Suprapubic skin (tissue), 3 donors: ENCODE data around the gene LBHD2.

Experiments used
- CTCF ChIP-seq, 2 donors: fragments of 200-600 bp in 1 of 2; fragments of 450-650 bp in 1 of 2; sonication (generic) in 1 of 2; IDR thresholded peaks; one replicate each; pipeline ENCODE4 v1.5.1; 2016 to 2019; ENCODE audit warnings: antibody characterized with exemption in 2 of 2, mild to moderate bottlenecking in 1 of 2, moderate library complexity in 1 of 2
- EP300 ChIP-seq: sonication (generic); formaldehyde crosslinking; IDR thresholded peaks from one replicate; pipeline ENCODE4 v1.6.1; 2017; ENCODE audit warnings: antibody characterized with exemption
- POLR2A ChIP-seq, 2 donors: fragments of 450-650 bp; IDR thresholded peaks; one replicate each; pipeline ENCODE4 v1.6.1; 2017; ENCODE audit warnings: antibody characterized with exemption in 2 of 2, mild to moderate bottlenecking in 2 of 2, moderate library complexity in 2 of 2

- no peak for TF ChIP-seq CTCF (IDR thresholded peaks at IDR 0.05)
- no peak for TF ChIP-seq EP300
- no peak for TF ChIP-seq POLR2A (IDR thresholded peaks at IDR 0.05)
Measured at GRCh38 chr14:103107455-103107854, 23.4 kb downstream of the LBHD2 start.
